Transverse colon (tissue), 4 donors: Measurements from ENCODE around the gene PTPN6. TPM values are rescaled to one million over a fixed set of nuclear protein-coding genes. Genes with fewer than 3 reads are reported as not detected.

Source experiments
- DNase-seq: peaks from one replicate; pipeline ENCODE4 v3.0.0-alpha.2; 2019
- H3K27ac ChIP-seq, 4 donors: fragments of 200-600 bp; sonication (generic); 2 replicates each; pipeline ENCODE4 v1.5.1; 2016 to 2018; ENCODE audit warnings: inconsistent platforms in 4 of 4
- H3K27me3 ChIP-seq: fragments of 200-600 bp; sonication (generic); 2 replicates; pipeline ENCODE4 v1.5.1; 2017; ENCODE audit warnings: inconsistent platforms
- H3K36me3 ChIP-seq, 4 donors: fragments of 200-600 bp; sonication (generic); 2 replicates each; pipeline ENCODE4 v1.5.1; 2017 to 2019; ENCODE audit warnings: inconsistent platforms in 4 of 4
- H3K4me1 ChIP-seq, 4 donors: fragments of 200-600 bp; sonication (generic); 2 replicates each; pipeline ENCODE4 v1.5.1; 2017 to 2020; ENCODE audit warnings: inconsistent platforms in 4 of 4
- H3K4me3 ChIP-seq, 4 donors: fragments of 200-600 bp; sonication (generic); 1 replicate in 1 of 4; 2 replicates in 3 of 4; pipeline versions ENCODE4 v1.5.1 to v1.6.1; 2017 to 2019; ENCODE audit warnings: inconsistent platforms in 4 of 4
- H3K9me3 ChIP-seq, 2 donors: fragments of 200-600 bp; sonication (generic); 2 replicates each; pipeline ENCODE4 v1.5.1; 2017 to 2019; ENCODE audit warnings: inconsistent platforms in 2 of 2
- CTCF ChIP-seq, 5 experiments: fragments of 200-600 bp in 3 of 5; fragments of 450-650 bp in 2 of 5; sonication (generic) in 3 of 5; IDR thresholded peaks; 1 replicate in 2 of 5; 2 replicates in 3 of 5; pipeline ENCODE4 v1.5.1; 2016 to 2017; ENCODE audit warnings: antibody characterized with exemption in 5 of 5, inconsistent platforms in 3 of 5, mild to moderate bottlenecking in 2 of 5, moderate library complexity in 1 of 5
- EP300 ChIP-seq: sonication (generic); formaldehyde crosslinking; IDR thresholded peaks from one replicate; pipeline ENCODE4 v1.6.1; 2017; ENCODE audit warnings: antibody characterized with exemption, low read depth
- POLR2A ChIP-seq: fragments of 450-650 bp; IDR thresholded peaks from one replicate; pipeline ENCODE4 v1.6.1; 2016; ENCODE audit warnings: antibody characterized with exemption, mild to moderate bottlenecking, moderate library complexity
- POLR2AphosphoS5 ChIP-seq, 3 donors: sonication (generic); formaldehyde crosslinking; IDR thresholded peaks; one replicate each; pipeline ENCODE4 v1.6.1; 2016; ENCODE audit warnings: antibody characterized with exemption in 3 of 3
- WGBS, 2 donors: methylation state at CpG; one replicate each; pipeline ENCODE4 v1.1.5; 2018; ENCODE audit warnings: low coverage in 1 of 2; 5-methylcytosine and 5-hydroxymethylcytosine counted together
- in situ Hi-C, 4 donors: fragments of 200-750 bp; cut with MboI; loops; one replicate each; pipeline versions ENCODE4 v1.15.0 to v1.15.1; 2017; ENCODE audit warnings: low sequenced_read_pairs in 3 of 4, low pct_ligation_motif_present in 1 of 4, low pct_unique_long_range_greater_than_20kb in 1 of 4
- intact Hi-C: fragments of 100-400 bp; cut with DNase I; formaldehyde crosslinking; loops from one replicate; pipeline ENCODE4 v1.15.1; 2023; ENCODE audit warnings: low total_unique reads
- total RNA-seq, 4 donors: library from RNA; depleted of rRNA; stranded (reverse); fragments of >200 nt; gene quantifications; one replicate each; pipeline ENCODE4 v1.1.0, GENCODE V29; 2016

Gene PTPN6
- total RNA-seq, 4 donors from 2014 or later, result 21.7 to 49.0 (median 36.1) TPM

DNA sequence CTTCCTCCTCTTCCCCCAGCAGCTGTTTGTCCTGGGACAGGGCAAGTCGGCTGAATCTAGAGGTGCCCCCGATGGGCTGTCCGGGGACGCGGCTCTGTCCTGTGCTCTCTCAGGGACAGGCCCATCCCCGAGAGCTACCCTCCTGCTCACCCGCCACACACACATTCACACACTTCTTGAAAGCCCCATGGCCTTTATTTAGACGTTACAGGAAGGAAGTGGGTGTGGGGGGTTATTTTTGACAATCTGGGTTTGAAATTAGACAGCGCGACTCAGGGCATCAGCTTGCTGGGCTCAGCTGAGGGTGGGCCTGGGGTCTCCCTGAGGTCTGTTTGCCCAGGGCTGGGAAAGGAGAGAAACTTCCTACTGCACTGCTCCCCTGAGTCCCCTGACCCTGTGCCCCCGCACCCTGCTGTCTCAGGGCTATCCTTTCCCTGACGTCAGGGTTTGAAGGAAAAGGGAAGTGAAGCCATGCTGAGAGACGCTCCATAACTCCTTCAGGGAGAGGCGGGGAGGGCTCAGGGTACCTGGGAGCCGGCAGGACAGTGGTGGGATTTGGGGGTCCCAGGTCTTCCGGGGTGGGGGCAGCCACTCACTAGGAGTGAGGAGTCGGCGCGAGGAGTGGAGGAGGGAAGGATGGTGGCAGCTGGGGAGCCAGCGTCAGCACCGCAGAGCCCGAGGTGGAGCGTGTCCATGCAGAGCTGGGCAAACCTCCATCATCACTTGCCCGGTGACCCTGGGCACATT, 8.1 kb downstream of the PTPN6 start:
- Histone ChIP-seq H3K4me3 (no peak overlapping the region), H3K27ac (peak overlapping the region; percentile 57 to 95 (median 91)), H3K27me3 (no peaks in the 10 kb centered on the region), H3K36me3 (no peaks in the 10 kb centered on the region), H3K9me3 (no peaks in the 10 kb centered on the region), H3K4me1 (peaks cover 19 to 55% (median 33%) of the 10 kb centered on the region in 4 donors)
- intact Hi-C loops (no loop called here), in situ Hi-C loops (no loop called here)
- WGBS, 2 donors, result 60 to 89% methylated on average over 3 to 24 of the region's 24 CpGs
- peak; percentile 75 for DNase-seq
- no peak for TF ChIP-seq CTCF (IDR thresholded peaks at IDR 0.05)
- TF ChIP-seq EP300, result no peak
- TF ChIP-seq POLR2A, result peak; percentile 38
- peak in 1 of 3 donors; percentile 43 for TF ChIP-seq POLR2AphosphoS5 (IDR thresholded peaks at IDR 0.05)

DNA sequence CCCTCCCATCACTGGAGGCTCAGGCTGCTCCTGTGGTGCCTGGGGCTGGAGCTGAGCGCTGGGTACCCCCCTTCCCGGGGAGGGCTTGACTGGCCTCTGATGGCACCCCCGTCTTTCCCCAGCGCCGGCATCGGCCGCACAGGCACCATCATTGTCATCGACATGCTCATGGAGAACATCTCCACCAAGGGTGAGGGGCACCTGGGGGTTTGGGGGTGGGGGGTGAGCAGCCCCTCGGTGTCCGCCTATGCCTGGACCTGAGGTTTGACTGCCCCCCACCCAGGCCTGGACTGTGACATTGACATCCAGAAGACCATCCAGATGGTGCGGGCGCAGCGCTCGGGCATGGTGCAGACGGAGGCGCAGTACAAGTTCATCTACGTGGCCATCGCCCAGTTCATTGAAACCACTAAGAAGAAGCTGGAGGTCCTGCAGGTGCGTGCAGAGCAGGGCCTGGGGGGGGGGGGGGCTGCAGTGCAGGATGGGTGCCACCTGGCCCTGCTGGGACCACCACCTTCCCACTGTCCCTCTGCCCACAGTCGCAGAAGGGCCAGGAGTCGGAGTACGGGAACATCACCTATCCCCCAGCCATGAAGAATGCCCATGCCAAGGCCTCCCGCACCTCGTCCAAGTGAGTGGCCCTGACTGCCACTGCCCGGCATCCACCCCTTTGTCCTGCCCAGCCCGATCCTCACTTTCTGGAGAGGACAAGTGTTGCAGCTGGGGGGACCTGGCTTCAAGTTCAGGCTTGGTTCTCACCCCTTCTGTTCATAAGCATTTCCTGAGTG, 8.8 kb downstream of the PTPN6 start:
- DNase-seq, result no peak
- intact Hi-C loops, result loop anchor here (10.0 kb wide), 1 partner anchor 145 kb away; the partner anchor contains the start of gene C1RL
- in situ Hi-C loops, result no loop called here
- peak overlapping the region; percentile 89 to 95 (median 94) for H3K27ac ChIP-seq
- WGBS, 2 donors, result 86% methylated on average over 16 of the region's 26 CpGs; no CpG with 5 or more reads in 1 of the 2 donors
- no peaks in the 10 kb centered on the region for H3K27me3 ChIP-seq
- no peaks in the 10 kb centered on the region for H3K36me3 ChIP-seq
- no peak overlapping the region for H3K4me3 ChIP-seq
- H3K9me3 ChIP-seq, result no peaks in the 10 kb centered on the region
- peaks cover 23 to 55% (median 35%) of the 10 kb centered on the region in 4 donors for H3K4me1 ChIP-seq
- TF ChIP-seq POLR2AphosphoS5 (IDR thresholded peaks at IDR 0.05), result no peak
- TF ChIP-seq EP300, result no peak
- TF ChIP-seq POLR2A, result no peak
- no peak for TF ChIP-seq CTCF (IDR thresholded peaks at IDR 0.05)

DNA sequence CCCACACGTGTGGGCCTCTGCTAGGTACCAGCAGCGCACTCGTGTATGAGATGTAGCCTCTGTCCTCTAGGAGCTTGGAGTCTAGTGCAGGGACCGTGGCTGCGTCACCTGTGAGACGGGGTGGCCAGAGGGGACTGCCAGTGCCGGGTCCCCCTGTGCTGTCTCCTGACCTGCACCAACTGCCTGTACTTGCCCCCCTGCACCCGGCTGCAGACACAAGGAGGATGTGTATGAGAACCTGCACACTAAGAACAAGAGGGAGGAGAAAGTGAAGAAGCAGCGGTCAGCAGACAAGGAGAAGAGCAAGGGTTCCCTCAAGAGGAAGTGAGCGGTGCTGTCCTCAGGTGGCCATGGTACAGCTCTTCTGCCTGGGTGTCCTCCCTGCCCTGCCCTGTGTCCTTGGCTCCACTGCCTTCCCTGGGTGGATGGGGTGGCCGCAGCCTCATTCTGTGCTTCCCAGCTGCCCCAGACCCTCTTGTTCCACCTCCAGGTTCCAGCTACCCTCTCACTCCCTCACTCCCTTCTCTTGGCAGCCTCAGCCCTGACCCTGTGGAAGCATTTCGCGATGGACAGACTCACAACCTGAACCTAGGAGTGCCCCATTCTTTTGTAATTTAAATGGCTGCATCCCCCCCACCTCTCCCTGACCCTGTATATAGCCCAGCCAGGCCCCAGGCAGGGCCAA, 9.6 kb downstream of the PTPN6 start:
- Histone ChIP-seq H3K9me3 (no peaks in the 10 kb centered on the region), H3K36me3 (peaks cover 0 to under 1% (median 0%) of the 10 kb centered on the region in 4 donors), H3K4me3 (peak overlapping the region in 2 of 4 donors; percentile 54 to 62), H3K27ac (peak overlapping the region; percentile 89 to 95 (median 94)), H3K27me3 (no peaks in the 10 kb centered on the region), H3K4me1 (peaks cover 23 to 57% (median 38%) of the 10 kb centered on the region in 4 donors)
- intact Hi-C loops, result loop anchor here (10.0 kb wide), 1 partner anchor 144 kb away; the partner anchor contains the start of gene C1RL
- TF ChIP-seq CTCF (IDR thresholded peaks at IDR 0.05) (peak in 1 of 5 experiments; percentile 35), POLR2A (no peak)
- in situ Hi-C loops, result no loop called here
- peak; percentile 58 for DNase-seq
- 35 to 74% methylated on average over 2 to 12 of the region's 13 CpGs for WGBS, 2 donors
